Testis (tissue), 2 donors: ENCODE data around the gene PRODH.
"Not testable (repeated sequence)": the region's sequence is repeated elsewhere in the genome, so short reads cannot be mapped to it uniquely, and the experiment has no call there.

Source experiments
- CTCF ChIP-seq, 3 experiments: fragments of 450-650 bp in 2 of 3; fragments of 200-600 bp in 1 of 3; sonication (generic) in 1 of 3; IDR thresholded peaks; one replicate each; pipeline ENCODE4 v1.5.1; 2016 to 2019; ENCODE audit warnings: antibody characterized with exemption in 3 of 3, mild to moderate bottlenecking in 2 of 3, moderate library complexity in 1 of 3
- POLR2A ChIP-seq: fragments of 450-650 bp; IDR thresholded peaks from one replicate; pipeline ENCODE4 v1.6.1; 2017; ENCODE audit warnings: antibody characterized with exemption, mild to moderate bottlenecking, moderate library complexity

- not testable (repeated sequence) for TF ChIP-seq CTCF (IDR thresholded peaks at IDR 0.05); POLR2A
Measured at GRCh38 chr22:18890510-18891192, 45.4 kb downstream of the PRODH start.
